ENCODE data around the gene C9orf50.

DNA sequence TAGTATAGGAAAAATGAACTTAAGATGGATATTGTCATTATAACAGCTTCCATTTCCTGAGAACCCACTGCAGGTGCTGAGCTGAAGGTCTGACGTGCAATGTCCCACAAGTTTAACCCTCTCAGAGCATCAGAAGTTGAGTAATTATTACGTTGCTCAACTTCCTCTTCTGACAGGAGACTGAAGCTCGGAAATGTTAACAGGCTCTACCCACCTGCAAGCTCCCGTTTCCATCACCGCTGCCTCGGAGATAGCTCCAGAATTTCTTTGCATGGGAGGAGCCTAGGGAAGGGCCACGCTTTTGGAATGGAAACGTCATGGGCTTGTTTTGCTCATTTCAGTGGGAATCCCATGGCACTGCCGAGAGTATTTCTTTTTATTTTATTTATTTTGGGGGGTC is 4.0 kb upstream of the C9orf50 start:
- TF ChIP-seq, protein P1, sequence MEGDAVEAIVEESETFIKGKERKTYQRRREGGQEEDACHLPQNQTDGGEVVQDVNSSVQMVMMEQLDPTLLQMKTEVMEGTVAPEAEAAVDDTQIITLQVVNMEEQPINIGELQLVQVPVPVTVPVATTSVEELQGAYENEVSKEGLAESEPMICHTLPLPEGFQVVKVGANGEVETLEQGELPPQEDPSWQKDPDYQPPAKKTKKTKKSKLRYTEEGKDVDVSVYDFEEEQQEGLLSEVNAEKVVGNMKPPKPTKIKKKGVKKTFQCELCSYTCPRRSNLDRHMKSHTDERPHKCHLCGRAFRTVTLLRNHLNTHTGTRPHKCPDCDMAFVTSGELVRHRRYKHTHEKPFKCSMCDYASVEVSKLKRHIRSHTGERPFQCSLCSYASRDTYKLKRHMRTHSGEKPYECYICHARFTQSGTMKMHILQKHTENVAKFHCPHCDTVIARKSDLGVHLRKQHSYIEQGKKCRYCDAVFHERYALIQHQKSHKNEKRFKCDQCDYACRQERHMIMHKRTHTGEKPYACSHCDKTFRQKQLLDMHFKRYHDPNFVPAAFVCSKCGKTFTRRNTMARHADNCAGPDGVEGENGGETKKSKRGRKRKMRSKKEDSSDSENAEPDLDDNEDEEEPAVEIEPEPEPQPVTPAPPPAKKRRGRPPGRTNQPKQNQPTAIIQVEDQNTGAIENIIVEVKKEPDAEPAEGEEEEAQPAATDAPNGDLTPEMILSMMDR (IDR thresholded peaks at IDR 0.05): no peak
- no peak for TF ChIP-seq POLR2A (IDR thresholded peaks at IDR 0.05; ENCODE audit: low read depth)
- no peak for TF ChIP-seq EP300 (IDR thresholded peaks at IDR 0.05)
- no peak for TF ChIP-seq POLR2AphosphoS5 (IDR thresholded peaks at IDR 0.05)
